ENCODE data around the gene GATB.

Gene GATB

GRCh38 chr4:151643564-151643963 lies 117.2 kb downstream of the GATB start:
- no peak for DNase-seq

- no peak for DNase-seq
Observed at GRCh38 chr4:151641983-151642382, 118.8 kb downstream of the GATB start.

- DNase-seq, result no peak
Observed at GRCh38 chr4:151641167-151641566, 119.6 kb downstream of the GATB start.

GRCh38 chr4:151640381-151640780 lies 120.4 kb downstream of the GATB start:
- DNase-seq, result no peak

GRCh38 chr4:151638295-151638858 lies 122.4 kb downstream of the GATB start:
- no peak for DNase-seq

- no peak for DNase-seq
Observed at GRCh38 chr4:151631349-151631748, 129.5 kb downstream of the GATB start.

GRCh38 chr4:151629097-151629783 lies 131.6 kb downstream of the GATB start:
- DNase-seq, result no peak

GRCh38 chr4:151628001-151628608 lies 132.7 kb downstream of the GATB start:
- DNase-seq, result no peak

GRCh38 chr4:151627491-151627890 lies 133.3 kb downstream of the GATB start:
- no peak for DNase-seq

GRCh38 chr4:151626751-151627150 lies 134.1 kb downstream of the GATB start:
- no peak for DNase-seq

- no peak for DNase-seq
Observed at GRCh38 chr4:151626228-151626627, 134.6 kb downstream of the GATB start.

GRCh38 chr4:151624626-151625565 lies 135.9 kb downstream of the GATB start:
- DNase-seq, result no peak
